ENCODE measurements around the gene SRGAP1. TPM values are rescaled to one million over a fixed set of nuclear protein-coding genes. Genes with fewer than 3 reads are reported as not detected.

Gene SRGAP1
- total and polyA plus RNA-seq, 9 donors = 2.8 to 17.9 (median 8.6) TPM

DNA sequence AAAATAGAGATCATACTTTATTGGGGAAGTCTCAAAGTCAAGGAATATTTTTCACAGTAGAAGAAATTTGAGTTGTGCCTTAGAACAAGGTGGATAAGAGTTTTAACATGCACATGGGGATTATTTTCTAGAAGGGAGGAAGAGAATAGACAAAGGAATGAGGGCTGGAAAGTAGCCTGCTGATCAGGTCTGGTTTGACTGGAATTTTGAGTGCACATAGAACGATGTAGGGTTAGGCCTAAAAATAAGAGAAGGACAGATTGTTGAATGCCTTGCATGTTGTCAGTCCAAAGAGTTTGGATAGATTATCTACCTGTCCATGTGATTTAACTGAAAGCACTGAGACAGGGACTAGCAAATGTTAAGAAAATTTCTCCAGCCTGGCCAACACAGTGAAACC, 87.2 kb downstream of the SRGAP1 start:
- Histone ChIP-seq H3K27me3 (no peaks in the 10 kb centered on the region), H3K27ac (no peak overlapping the region), H3K4me1 (ENCODE audit: insufficient read depth) (no peaks in the 10 kb centered on the region), H3K4me3 (no peak overlapping the region), H3K9me3 (no peaks in the 10 kb centered on the region), H3K36me3 (no peaks in the 10 kb centered on the region)
- intact Hi-C loops (cut with DNase I) = loop anchor here in 1 of 4 donors (10.0 kb wide), 1 partner anchor 87 kb away; the partner anchor contains the start of gene SRGAP1
- 92 to 98% (median 93%) methylated on average over 1 of the region's 1 CpG for WGBS, 3 donors
- TF ChIP-seq, protein P1, sequence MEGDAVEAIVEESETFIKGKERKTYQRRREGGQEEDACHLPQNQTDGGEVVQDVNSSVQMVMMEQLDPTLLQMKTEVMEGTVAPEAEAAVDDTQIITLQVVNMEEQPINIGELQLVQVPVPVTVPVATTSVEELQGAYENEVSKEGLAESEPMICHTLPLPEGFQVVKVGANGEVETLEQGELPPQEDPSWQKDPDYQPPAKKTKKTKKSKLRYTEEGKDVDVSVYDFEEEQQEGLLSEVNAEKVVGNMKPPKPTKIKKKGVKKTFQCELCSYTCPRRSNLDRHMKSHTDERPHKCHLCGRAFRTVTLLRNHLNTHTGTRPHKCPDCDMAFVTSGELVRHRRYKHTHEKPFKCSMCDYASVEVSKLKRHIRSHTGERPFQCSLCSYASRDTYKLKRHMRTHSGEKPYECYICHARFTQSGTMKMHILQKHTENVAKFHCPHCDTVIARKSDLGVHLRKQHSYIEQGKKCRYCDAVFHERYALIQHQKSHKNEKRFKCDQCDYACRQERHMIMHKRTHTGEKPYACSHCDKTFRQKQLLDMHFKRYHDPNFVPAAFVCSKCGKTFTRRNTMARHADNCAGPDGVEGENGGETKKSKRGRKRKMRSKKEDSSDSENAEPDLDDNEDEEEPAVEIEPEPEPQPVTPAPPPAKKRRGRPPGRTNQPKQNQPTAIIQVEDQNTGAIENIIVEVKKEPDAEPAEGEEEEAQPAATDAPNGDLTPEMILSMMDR (IDR thresholded peaks at IDR 0.05) = no peak
- no peak for DNase-seq

DNA sequence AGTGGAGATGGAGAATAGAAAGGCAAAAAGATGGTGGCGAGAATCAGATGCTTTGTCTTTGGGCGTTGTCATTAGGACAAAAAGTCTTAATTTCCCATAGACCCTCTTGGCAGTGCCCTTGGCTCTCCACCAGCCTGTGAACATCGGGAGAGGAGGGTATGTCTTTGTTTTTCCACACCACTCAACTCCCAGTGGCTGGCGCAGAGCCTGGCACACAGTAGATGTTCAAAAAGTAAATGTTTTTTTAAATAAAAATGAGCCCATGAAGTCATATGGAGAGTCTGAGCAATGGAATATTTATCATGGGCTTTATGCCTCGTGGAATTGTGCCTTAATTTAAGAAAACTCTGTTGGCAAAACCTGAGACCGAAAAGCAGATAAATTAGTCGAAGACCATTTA, 90.4 kb downstream of the SRGAP1 start:
- no peak overlapping the region for H3K27ac ChIP-seq
- TF ChIP-seq EP300 (IDR thresholded peaks at IDR 0.05) (no peak), POLR2A (IDR thresholded peaks at IDR 0.05) (no peak)
- TF ChIP-seq, protein P1 (IDR thresholded peaks at IDR 0.05) = no peak
- peaks cover under 1% of the 10 kb centered on the region for H3K4me1 ChIP-seq (ENCODE audit: insufficient read depth)
- intact Hi-C loops (cut with DNase I) = loop anchor here in 1 of 4 donors (10.0 kb wide), 1 partner anchor 90 kb away; the partner anchor contains the start of gene SRGAP1
- 78 to 90% (median 87%) methylated on average over 7 of the region's 7 CpGs for WGBS, 3 donors
- no peak overlapping the region for H3K4me3 ChIP-seq
- no peaks in the 10 kb centered on the region for H3K9me3 ChIP-seq
- no peaks in the 10 kb centered on the region for H3K36me3 ChIP-seq
- H3K27me3 ChIP-seq = no peaks in the 10 kb centered on the region
- DNase-seq = no peak

DNA sequence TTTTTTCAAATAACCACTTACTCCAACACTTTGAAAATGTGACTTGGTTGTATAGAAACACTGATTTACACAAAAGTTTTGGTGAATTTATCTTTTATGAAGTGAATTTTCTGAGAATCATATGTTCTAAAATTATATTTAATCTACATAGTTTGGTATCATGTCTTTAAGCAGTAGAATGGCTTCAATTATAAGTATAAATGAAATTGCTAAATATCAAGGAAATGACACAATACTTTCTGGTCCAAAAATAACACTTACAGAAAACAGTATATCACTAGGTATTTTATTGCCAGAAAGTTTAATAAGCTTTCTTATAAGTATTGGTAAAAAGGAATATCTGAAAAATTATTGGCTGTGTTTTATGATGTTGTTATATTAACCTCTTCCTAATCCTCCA, 90.9 kb downstream of the SRGAP1 start:
- H3K36me3 ChIP-seq = no peaks in the 10 kb centered on the region
- no peak overlapping the region for H3K27ac ChIP-seq
- peaks cover 3% of the 10 kb centered on the region for H3K4me1 ChIP-seq (ENCODE audit: insufficient read depth)
- H3K4me3 ChIP-seq = no peak overlapping the region
- intact Hi-C loops (cut with DNase I) = loop anchor here in 1 of 4 donors (10.0 kb wide), 1 partner anchor 91 kb away; the partner anchor contains the start of gene SRGAP1
- no peaks in the 10 kb centered on the region for H3K27me3 ChIP-seq
- H3K9me3 ChIP-seq = no peaks in the 10 kb centered on the region
- no peak for DNase-seq
- no peak for TF ChIP-seq EP300 (IDR thresholded peaks at IDR 0.05)
- TF ChIP-seq, protein P1 (IDR thresholded peaks at IDR 0.05) = no peak
- TF ChIP-seq POLR2A (IDR thresholded peaks at IDR 0.05) = no peak

DNA sequence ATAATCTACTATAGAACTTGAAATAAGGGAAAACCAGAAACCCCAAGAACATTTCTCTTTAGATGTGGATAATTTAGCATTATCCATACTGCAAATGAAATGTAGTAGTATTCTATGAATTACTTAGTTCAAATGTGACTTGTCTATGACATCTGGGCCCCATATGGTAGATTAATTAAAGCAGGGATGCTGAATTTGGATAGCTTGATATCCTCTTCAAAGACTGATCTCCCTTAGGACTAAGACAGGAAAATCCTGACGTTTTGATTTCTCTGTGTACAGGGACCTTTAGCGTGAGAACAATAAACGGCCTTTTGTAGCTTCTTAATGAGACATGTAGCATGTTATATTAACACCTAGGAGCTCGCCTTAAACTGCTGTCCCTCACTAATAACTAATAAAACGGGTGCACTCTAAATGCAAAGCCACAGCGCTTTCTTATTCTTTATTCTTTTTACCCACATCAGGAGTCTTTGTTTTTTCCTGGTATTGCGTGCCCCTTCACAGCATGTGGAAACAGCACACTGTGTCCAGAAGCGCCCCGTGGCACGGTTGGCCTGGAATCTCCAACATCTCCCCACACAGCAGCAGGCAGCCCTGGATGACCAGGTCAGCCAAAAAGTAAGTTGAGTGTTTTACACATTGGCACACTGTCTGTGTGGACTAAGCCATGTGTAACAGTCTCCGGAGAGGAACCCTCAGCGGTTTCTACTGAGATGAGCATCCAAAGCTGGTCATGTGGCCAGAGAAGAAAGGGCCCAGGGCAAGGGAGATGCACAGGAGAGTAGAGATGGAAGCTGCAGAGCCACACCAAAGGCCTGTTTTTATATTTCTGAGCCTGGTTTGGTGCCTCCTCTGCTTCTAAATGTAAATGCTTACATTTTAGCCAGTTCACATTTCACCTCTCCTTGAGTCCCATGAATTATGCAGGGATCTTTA, 93.1 kb downstream of the SRGAP1 start:
- WGBS, 3 donors = 87 to 92% (median 89%) methylated on average over 12 of the region's 12 CpGs
- Histone ChIP-seq H3K4me3 (no peak overlapping the region), H3K36me3 (no peaks in the 10 kb centered on the region), H3K4me1 (ENCODE audit: insufficient read depth) (peaks cover 5% of the 10 kb centered on the region), H3K27ac (no peak overlapping the region), H3K27me3 (no peaks in the 10 kb centered on the region), H3K9me3 (no peaks in the 10 kb centered on the region)
- TF ChIP-seq POLR2A (IDR thresholded peaks at IDR 0.05) = no peak
- TF ChIP-seq EP300 (IDR thresholded peaks at IDR 0.05) = no peak
- TF ChIP-seq, protein P1 (IDR thresholded peaks at IDR 0.05) = no peak
- intact Hi-C loops (cut with DNase I) = loop anchor here in 1 of 4 donors (10.0 kb wide), 1 partner anchor 93 kb away; the partner anchor contains the start of gene SRGAP1
- DNase-seq = no peak
